Heart right ventricle (tissue), 16 donors: ENCODE results near the gene CHRNA4. TPM values are rescaled to one million over a fixed set of nuclear protein-coding genes. Genes with fewer than 3 reads are reported as not detected.

ENCODE experiments used
- ATAC-seq, 8 donors: fragments of 200-7000 bp; cut with Tn5 transposase; one replicate each; pipeline ENCODE4 v1.9.1; 2020; ENCODE audit warnings: mild to moderate bottlenecking in 8 of 8, moderate library complexity in 8 of 8, moderate number of reproducible peaks in 1 of 8
- DNase-seq, 2 donors: peaks; one replicate each; pipeline ENCODE4 v3.0.0-alpha.2; 2020
- H3K27ac ChIP-seq, 10 donors: fragments of 200-600 bp; sonication (generic) in 2 of 10; one replicate each; pipeline versions ENCODE4 v1.5.0 to v1.8.0; 2020 to 2022; ENCODE audit warnings: mild to moderate bottlenecking in 3 of 10
- H3K27me3 ChIP-seq, 7 donors: fragments of 200-600 bp; one replicate each; pipeline ENCODE4 v1.8.0; 2021 to 2022; ENCODE audit warnings: mild to moderate bottlenecking in 2 of 7
- H3K36me3 ChIP-seq, 9 donors: fragments of 200-600 bp; sonication (generic) in 1 of 9; one replicate each; pipeline versions ENCODE4 v1.5.0 to v1.8.0; 2020 to 2022; ENCODE audit warnings: mild to moderate bottlenecking in 2 of 9
- H3K4me1 ChIP-seq, 9 donors: fragments of 200-600 bp; sonication (generic) in 1 of 9; one replicate each; pipeline versions ENCODE4 v1.5.0 to v1.8.0; 2020 to 2022; ENCODE audit warnings: mild to moderate bottlenecking in 4 of 9
- H3K4me3 ChIP-seq, 10 donors: fragments of 200-600 bp; sonication (generic) in 2 of 10; one replicate each; pipeline versions ENCODE4 v1.5.0 to v1.8.0; 2020 to 2022; ENCODE audit warnings: mild to moderate bottlenecking in 7 of 10, moderate library complexity in 2 of 10
- H3K9me3 ChIP-seq, 11 donors: fragments of 200-600 bp in 10 of 11; sonication (generic) in 2 of 11; one replicate each; pipeline versions ENCODE4 v1.5.0 to v1.8.0; 2013 to 2022; ENCODE audit warnings: mild to moderate bottlenecking in 2 of 11, control low read depth in 1 of 11, moderate library complexity in 1 of 11
- CTCF ChIP-seq, 9 donors: fragments of 200-600 bp; sonication (generic) in 2 of 9; IDR thresholded peaks; one replicate each; pipeline versions ENCODE4 v1.5.0 to v1.8.0; 2021 to 2022; ENCODE audit warnings: antibody characterized with exemption in 9 of 9, mild to moderate bottlenecking in 5 of 9, moderate library complexity in 1 of 9
- WGBS, 2 donors: extraction: QIAGEN DNeasy Blood & Tissue Kit; methylation state at CpG; one replicate each; pipeline ENCODE4 v1.1.7; 2013; ENCODE audit warnings: inconsistent platforms in 1 of 2; 5-methylcytosine and 5-hydroxymethylcytosine counted together
- intact Hi-C, 10 donors: fragments of 100-400 bp; cut with DNase I; formaldehyde crosslinking; loops; one replicate each; pipeline versions ENCODE4 v1.11.1 to v1.14.2; 2022
- polyA plus RNA-seq, 2 donors: library from polyadenylated mRNA; stranded (reverse); fragments of 200-250 nt; gene quantifications; one replicate each; pipeline ENCODE4 v1.2.3, GENCODE V29; 2013
- total RNA-seq, 10 donors: library from RNA; stranded (reverse); fragmentation: NEBNext Ultra II Directional in 3 of 10; extraction: Animal tissue kit (Norgen Biotek cat#: 25700) in 3 of 10; gene quantifications; one replicate each; pipeline versions ENCODE4 v1.2.1 to v1.2.4, GENCODE V29; 2021 to 2023
- donor health status: Arrhythmogenic right ventricular cardiomyopathy.
- donor health status: ischemic (EF 13 %, LVEDD 7.1; RV severe dilation, severe dysfunction).
- donor health status: healthy with polysubstance abuse.
- donor health status: DM: no; HTN: yes; CAD: no.
- donor health status: DM: no; HTN: no; CAD: no.
- donor health status: ischemic (EF 25% LVEDD 6.9; RV normal size, moderate dysfunction).
- donor health status: ischemic (EF 25% LVEDD 5.7; RV mildly dilated, moderate dysfunction).
- donor health status: healthy.
- donor health status: DM: yes; HTN: yes; CAD: no.
- donor health status: Ischemic cardiomyopathy.
- donor health status: ischemic (EF 35%, LVEDD 5.7; RV mildly dilated, moderate dysfunction).
- donor health status: nonischemic (EF 11% LVEDD 7.7; RV severe dilation, severe dysfunction).
- donor health status: DM: yes; HTN: yes; CAD: no.
- donor health status: PGD.
- donor health status: ischemic (EF 29% LVEDD 5.4; RV normal size, mild dysfunction).
- donor health status: nonischemic (EF 23%, LVEDD 6.1; RV moderate dilation, normal function).

CHRNA4 gene
- total and polyA plus RNA-seq, 12 donors = 0.06 to 1.5 (median 0.90) TPM; not detected in 4

GRCh38 chr20:63378626-63379025, 17.5 kb upstream of the CHRNA4 start:
- H3K4me3 ChIP-seq = no peak overlapping the region
- ATAC-seq = no peak
- no peaks in the 10 kb centered on the region for H3K36me3 ChIP-seq
- H3K4me1 ChIP-seq = peaks cover 0 to 3% (median 0%) of the 10 kb centered on the region in 9 donors
- no peaks in the 10 kb centered on the region for H3K9me3 ChIP-seq
- 56 to 60% methylated on average over 12 of the region's 12 CpGs for WGBS, 2 donors
- H3K27me3 ChIP-seq = peaks cover 7 to 86% (median 73%) of the 10 kb centered on the region in 7 donors
- TF ChIP-seq CTCF (IDR thresholded peaks at IDR 0.05) = no peak
- DNase-seq = no peak
- intact Hi-C loops = loop anchor here in 1 of 10 donors (2.0 kb wide), 1 partner anchor 68 kb away; no protein-coding TSS in a partner anchor
- H3K27ac ChIP-seq = no peak overlapping the region

- H3K4me1 ChIP-seq = peaks cover 0 to 3% (median 0%) of the 10 kb centered on the region in 9 donors
- no peak for DNase-seq
- intact Hi-C loops = loop anchor here in 1 of 10 donors (2.0 kb wide), 1 partner anchor 67 kb away; no protein-coding TSS in a partner anchor
- H3K27ac ChIP-seq = no peak overlapping the region
- H3K9me3 ChIP-seq = no peaks in the 10 kb centered on the region
- no peak overlapping the region for H3K4me3 ChIP-seq
- TF ChIP-seq CTCF (IDR thresholded peaks at IDR 0.05) = no peak
- no peak for ATAC-seq
- H3K27me3 ChIP-seq = peaks cover 7 to 86% (median 73%) of the 10 kb centered on the region in 7 donors
- WGBS, 2 donors = 35 to 39% methylated on average over 15 of the region's 15 CpGs
- H3K36me3 ChIP-seq = no peaks in the 10 kb centered on the region
Observed at GRCh38 chr20:63377951-63378381, 16.8 kb upstream of the CHRNA4 start.

GRCh38 chr20:63377256-63377941, 16.2 kb upstream of the CHRNA4 start:
- 12 to 18% methylated on average over 32 of the region's 32 CpGs for WGBS, 2 donors
- DNase-seq = no peak
- intact Hi-C loops = no loop called here

More at GRCh38 chr20:63377256-63377941, 16.2 kb upstream of the CHRNA4 start:
- no peaks in the 10 kb centered on the region for H3K36me3 ChIP-seq
- no peak overlapping the region for H3K27ac ChIP-seq
- ATAC-seq = no peak
- peaks cover 0 to 3% (median 0%) of the 10 kb centered on the region in 9 donors for H3K4me1 ChIP-seq
- no peak for TF ChIP-seq CTCF (IDR thresholded peaks at IDR 0.05)
- H3K27me3 ChIP-seq = peaks cover 7 to 83% (median 68%) of the 10 kb centered on the region in 7 donors
- no peak overlapping the region for H3K4me3 ChIP-seq
- H3K9me3 ChIP-seq = no peaks in the 10 kb centered on the region
